Glutamatergic neuron (in vitro differentiated cells): Measurements from ENCODE around the gene COL20A1. TPM values are rescaled to one million over a fixed set of nuclear protein-coding genes. Genes with fewer than 3 reads are reported as not detected.

Experiments
- DNase-seq: peaks from one replicate; pipeline ENCODE4 v3.0.0; 2022
- H3K27ac Mint-ChIP-seq: one replicate; pipeline ENCODE4 v1.8.0; 2020; ENCODE audit warnings: mild to moderate bottlenecking, mixed read lengths, inconsistent platforms; ENCODE audit not compliant: unreplicated experiment
- H3K27me3 Mint-ChIP-seq: one replicate; pipeline ENCODE4 v1.8.0; 2020; ENCODE audit warnings: mild to moderate bottlenecking, moderate library complexity, mixed read lengths, inconsistent platforms; ENCODE audit not compliant: unreplicated experiment
- H3K36me3 Mint-ChIP-seq: one replicate; pipeline ENCODE4 v1.8.0; 2020; ENCODE audit warnings: mild to moderate bottlenecking, mixed read lengths, inconsistent platforms; ENCODE audit not compliant: unreplicated experiment
- H3K4me1 Mint-ChIP-seq: one replicate; pipeline ENCODE4 v1.8.0; 2020; ENCODE audit warnings: mild to moderate bottlenecking, low read depth, mixed read lengths, inconsistent platforms; ENCODE audit not compliant: unreplicated experiment
- H3K4me3 Mint-ChIP-seq: one replicate; pipeline ENCODE4 v1.8.0; 2020; ENCODE audit warnings: mild to moderate bottlenecking, mixed read lengths, inconsistent platforms; ENCODE audit not compliant: unreplicated experiment
- H3K9me3 Mint-ChIP-seq: one replicate; pipeline ENCODE4 v1.8.0; 2020; ENCODE audit warnings: mild to moderate bottlenecking, moderate library complexity, mixed read lengths, inconsistent platforms; ENCODE audit not compliant: unreplicated experiment
- CTCF ChIP-seq: fragments of 200-600 bp; sonication (generic); IDR thresholded peaks from one replicate; pipeline ENCODE4 v1.5.0; 2021; ENCODE audit not compliant: partially characterized antibody, unreplicated experiment
- total RNA-seq: library from RNA; stranded (reverse); fragmentation: NEBNext Ultra II Directional; extraction: Animal tissue kit (Norgen Biotek cat#: 25700); gene quantifications from one replicate; pipeline ENCODE4 v1.2.1, GENCODE V29; 2021; ENCODE audit not compliant: unreplicated experiment

COL20A1 gene
- total RNA-seq, 1 donor from 2014 or later: 2.1 TPM

- no peak for DNase-seq
- peaks cover 10% of the 10 kb centered on the region for H3K27me3 Mint-ChIP-seq
- no peaks in the 10 kb centered on the region for H3K36me3 Mint-ChIP-seq
- H3K4me3 Mint-ChIP-seq: no peak overlapping the region
- no peak overlapping the region for H3K27ac Mint-ChIP-seq
- H3K9me3 Mint-ChIP-seq: peaks cover 10% of the 10 kb centered on the region
- peaks cover 18% of the 10 kb centered on the region for H3K4me1 Mint-ChIP-seq
- no peak for TF ChIP-seq CTCF
Measured at GRCh38 chr20:63275825-63276224, 17.2 kb upstream of the COL20A1 start.

GRCh38 chr20:63276956-63277355, 16.0 kb upstream of the COL20A1 start:
- no peaks in the 10 kb centered on the region for H3K36me3 Mint-ChIP-seq
- no peak overlapping the region for H3K4me3 Mint-ChIP-seq

GRCh38 chr20:63277466-63278272, 15.3 kb upstream of the COL20A1 start:
- peaks cover 4% of the 10 kb centered on the region for H3K27me3 Mint-ChIP-seq
- no peaks in the 10 kb centered on the region for H3K36me3 Mint-ChIP-seq
- H3K9me3 Mint-ChIP-seq: peaks cover 2% of the 10 kb centered on the region
- H3K27ac Mint-ChIP-seq: no peak overlapping the region
- no peak for TF ChIP-seq CTCF
- H3K4me1 Mint-ChIP-seq: peaks cover 16% of the 10 kb centered on the region
- DNase-seq: no peak
- H3K4me3 Mint-ChIP-seq: no peak overlapping the region

More at GRCh38 chr20:63276956-63277355, 16.0 kb upstream of the COL20A1 start:
- Mint-ChIP-seq H3K27me3 (peaks cover 4% of the 10 kb centered on the region), H3K27ac (no peak overlapping the region), H3K9me3 (peaks cover 2% of the 10 kb centered on the region), H3K4me1 (peaks cover 16% of the 10 kb centered on the region)
- DNase-seq: no peak
- no peak for TF ChIP-seq CTCF

GRCh38 chr20:63278661-63279060, 14.3 kb upstream of the COL20A1 start:
- H3K4me3 Mint-ChIP-seq: no peak overlapping the region
- TF ChIP-seq CTCF: no peak
- no peaks in the 10 kb centered on the region for H3K9me3 Mint-ChIP-seq
- peaks cover 3% of the 10 kb centered on the region for H3K27me3 Mint-ChIP-seq
- H3K4me1 Mint-ChIP-seq: peaks cover 14% of the 10 kb centered on the region
- no peaks in the 10 kb centered on the region for H3K36me3 Mint-ChIP-seq
- DNase-seq: no peak
- no peak overlapping the region for H3K27ac Mint-ChIP-seq

- H3K27ac Mint-ChIP-seq: no peak overlapping the region
- no peak overlapping the region for H3K4me3 Mint-ChIP-seq
- peaks cover 1% of the 10 kb centered on the region for H3K9me3 Mint-ChIP-seq
- no peaks in the 10 kb centered on the region for H3K36me3 Mint-ChIP-seq
- TF ChIP-seq CTCF: no peak
- H3K27me3 Mint-ChIP-seq: peaks cover 3% of the 10 kb centered on the region
- peaks cover 7% of the 10 kb centered on the region for H3K4me1 Mint-ChIP-seq
- DNase-seq: no peak
Measured at GRCh38 chr20:63279931-63280330, 13.1 kb upstream of the COL20A1 start.
